HL-60 (cell line): Measurements from ENCODE around the gene CDC42EP3.

Source experiments
- GABPA ChIP-seq: IDR thresholded peaks from 2 replicates; pipeline ENCODE4 v1.6.1; 2012; ENCODE audit warnings: low read depth
- TF ChIP-seq, protein P1 (sequence below): IDR thresholded peaks from one replicate; pipeline ENCODE4 v1.5.1; 2011; ENCODE audit warnings: low read length, control low read depth, inconsistent platforms; ENCODE audit not compliant: insufficient read depth
- TF ChIP-seq, protein P2 (sequence below): IDR thresholded peaks from 2 replicates; pipeline ENCODE4 v1.6.1; 2012; ENCODE audit warnings: low read depth; ENCODE audit not compliant: insufficient replicate concordance

DNA sequence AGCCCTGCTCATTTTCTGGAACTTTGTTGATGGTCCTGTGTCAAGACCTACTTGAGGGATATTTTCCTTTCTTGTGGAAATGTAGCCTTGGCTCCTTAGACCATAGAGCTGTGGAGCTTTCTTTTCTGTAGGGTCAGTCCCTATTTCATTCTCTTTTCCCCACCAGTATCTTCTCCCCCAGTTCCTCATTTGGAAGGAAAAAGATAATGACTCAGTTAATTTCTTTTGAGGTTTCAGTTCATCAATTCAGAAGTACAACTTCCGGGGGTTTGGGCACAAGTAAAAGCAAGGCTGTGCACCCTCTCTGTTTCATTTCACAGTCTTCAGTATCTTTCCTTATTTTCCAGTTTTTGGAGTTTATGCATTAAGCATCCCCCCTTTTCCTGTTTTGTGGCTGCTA lies 70.7 kb downstream of the CDC42EP3 start:
- TF ChIP-seq, protein P1, sequence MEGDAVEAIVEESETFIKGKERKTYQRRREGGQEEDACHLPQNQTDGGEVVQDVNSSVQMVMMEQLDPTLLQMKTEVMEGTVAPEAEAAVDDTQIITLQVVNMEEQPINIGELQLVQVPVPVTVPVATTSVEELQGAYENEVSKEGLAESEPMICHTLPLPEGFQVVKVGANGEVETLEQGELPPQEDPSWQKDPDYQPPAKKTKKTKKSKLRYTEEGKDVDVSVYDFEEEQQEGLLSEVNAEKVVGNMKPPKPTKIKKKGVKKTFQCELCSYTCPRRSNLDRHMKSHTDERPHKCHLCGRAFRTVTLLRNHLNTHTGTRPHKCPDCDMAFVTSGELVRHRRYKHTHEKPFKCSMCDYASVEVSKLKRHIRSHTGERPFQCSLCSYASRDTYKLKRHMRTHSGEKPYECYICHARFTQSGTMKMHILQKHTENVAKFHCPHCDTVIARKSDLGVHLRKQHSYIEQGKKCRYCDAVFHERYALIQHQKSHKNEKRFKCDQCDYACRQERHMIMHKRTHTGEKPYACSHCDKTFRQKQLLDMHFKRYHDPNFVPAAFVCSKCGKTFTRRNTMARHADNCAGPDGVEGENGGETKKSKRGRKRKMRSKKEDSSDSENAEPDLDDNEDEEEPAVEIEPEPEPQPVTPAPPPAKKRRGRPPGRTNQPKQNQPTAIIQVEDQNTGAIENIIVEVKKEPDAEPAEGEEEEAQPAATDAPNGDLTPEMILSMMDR: no peak
- TF ChIP-seq, protein P2, sequence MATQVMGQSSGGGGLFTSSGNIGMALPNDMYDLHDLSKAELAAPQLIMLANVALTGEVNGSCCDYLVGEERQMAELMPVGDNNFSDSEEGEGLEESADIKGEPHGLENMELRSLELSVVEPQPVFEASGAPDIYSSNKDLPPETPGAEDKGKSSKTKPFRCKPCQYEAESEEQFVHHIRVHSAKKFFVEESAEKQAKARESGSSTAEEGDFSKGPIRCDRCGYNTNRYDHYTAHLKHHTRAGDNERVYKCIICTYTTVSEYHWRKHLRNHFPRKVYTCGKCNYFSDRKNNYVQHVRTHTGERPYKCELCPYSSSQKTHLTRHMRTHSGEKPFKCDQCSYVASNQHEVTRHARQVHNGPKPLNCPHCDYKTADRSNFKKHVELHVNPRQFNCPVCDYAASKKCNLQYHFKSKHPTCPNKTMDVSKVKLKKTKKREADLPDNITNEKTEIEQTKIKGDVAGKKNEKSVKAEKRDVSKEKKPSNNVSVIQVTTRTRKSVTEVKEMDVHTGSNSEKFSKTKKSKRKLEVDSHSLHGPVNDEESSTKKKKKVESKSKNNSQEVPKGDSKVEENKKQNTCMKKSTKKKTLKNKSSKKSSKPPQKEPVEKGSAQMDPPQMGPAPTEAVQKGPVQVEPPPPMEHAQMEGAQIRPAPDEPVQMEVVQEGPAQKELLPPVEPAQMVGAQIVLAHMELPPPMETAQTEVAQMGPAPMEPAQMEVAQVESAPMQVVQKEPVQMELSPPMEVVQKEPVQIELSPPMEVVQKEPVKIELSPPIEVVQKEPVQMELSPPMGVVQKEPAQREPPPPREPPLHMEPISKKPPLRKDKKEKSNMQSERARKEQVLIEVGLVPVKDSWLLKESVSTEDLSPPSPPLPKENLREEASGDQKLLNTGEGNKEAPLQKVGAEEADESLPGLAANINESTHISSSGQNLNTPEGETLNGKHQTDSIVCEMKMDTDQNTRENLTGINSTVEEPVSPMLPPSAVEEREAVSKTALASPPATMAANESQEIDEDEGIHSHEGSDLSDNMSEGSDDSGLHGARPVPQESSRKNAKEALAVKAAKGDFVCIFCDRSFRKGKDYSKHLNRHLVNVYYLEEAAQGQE: no peak
- TF ChIP-seq GABPA: no peak
